Measurements from ENCODE around the gene DMWD. TPM values are rescaled to one million over a fixed set of nuclear protein-coding genes. Genes with fewer than 3 reads are reported as not detected.

Gene DMWD
- total and polyA plus RNA-seq, 2 of the 13 experiments (the other 11 are each of a cell fraction or from before 2014, with no cell fraction given) = 10.3 to 14.9 TPM

- TF ChIP-seq EP300 (IDR thresholded peaks at IDR 0.05; ENCODE audit: low read depth in 2 of 2, low read length in 2 of 2) = no peak
- TF ChIP-seq EP300 (CRISPR knock-in tag; IDR thresholded peaks at IDR 0.05; ENCODE audit: borderline replicate concordance) = no peak
- 0 out of 2 replicates have a peak, but pooled peaks have one; percentile 90 for TF ChIP-seq ZNF713 (CRISPR knock-in tag; IDR thresholded peaks at IDR 0.05)
Observed at GRCh38 chr19:45767881-45768654, 24.6 kb downstream of the DMWD start (continued).

GRCh38 chr19:45767410-45767880, 25.2 kb downstream of the DMWD start:
- H3K9ac ChIP-seq (ENCODE audit: insufficient read depth, low read depth, low read length) = peak overlapping the region; percentile 91
- peaks cover 16% of the 10 kb centered on the region for H3K4me1 ChIP-seq (ENCODE audit: insufficient read depth, low read length)
- no peaks in the 10 kb centered on the region for H3K9me3 ChIP-seq (ENCODE audit: low read length)
- in situ Hi-C loops (cut with HindIII; ENCODE audit: extremely low pct_ligation_motif_present, low pct_unique_long_range_greater_than_20kb) (no loop called here), intact Hi-C loops (cut with micrococcal nuclease; ENCODE audit: unreplicated experiment) (loop anchor here (5.0 kb wide), 1 partner anchor 35 kb away; the partner anchor contains the start of genes FBXO46 and MEIOSIN)
- H3K4me2 ChIP-seq (ENCODE audit: low read depth, low read length) = peak overlapping the region; percentile 93
- ATAC-seq (peak; percentile 20), FAIRE-seq (peak; percentile 66), DNase-seq (ENCODE audit: low spot score) (peak; percentile 78)
- H3K27ac ChIP-seq (ENCODE audit: extremely low read length, insufficient read depth, low read length) = peak overlapping the region; percentile 91
- 0% methylated on average over 13 of the region's 31 CpGs for WGBS (ENCODE audit: low lambda C conversion rate)
- H3K4me3 ChIP-seq (replicated peaks in 1 of 3; ENCODE audit: insufficient read depth in 1 of 3, low read depth in 2 of 3, low read length in 3 of 3) = peak overlapping the region; percentile 75 to 87 (median 76)
- no peaks in the 10 kb centered on the region for H3K36me3 ChIP-seq (replicated peaks in 1 of 2; ENCODE audit: control insufficient read depth in 1 of 2, insufficient read depth in 2 of 2, low read length in 2 of 2)
- peaks cover 3% of the 10 kb centered on the region for H3K79me2 ChIP-seq (ENCODE audit: insufficient read depth, low read length)
- no peaks in the 10 kb centered on the region for H4K20me1 ChIP-seq (ENCODE audit: insufficient read depth, low read length)
- no TSS peak for BruUV-seq (replicated peaks)
- H3K27me3 ChIP-seq (ENCODE audit: control insufficient read depth in 1 of 2, insufficient read depth in 2 of 2, low read length in 2 of 2) = peaks cover 5 to 7% of the 10 kb centered on the region in 2 experiments; a peak in 2 of 5 replicates
- CTCF ChIA-PET (ENCODE audit: low intra/inter-chr PET ratio, low total read pairs) = no interaction called here
- H2AFZ ChIP-seq (ENCODE audit: low read length) = no peak overlapping the region
- POLR2A ChIA-PET = interaction anchor here (0.5 to 4.7 kb wide), 17 partner anchors 8 to 115 kb away, joined by 3 to 94 read pairs (median 5); partner anchors contain the start of genes DMWD, FBXO46, FOXA3 and QPCTL
- no peak for TF ChIP-seq ATRX (CRISPR knock-in tag; IDR thresholded peaks at IDR 0.05; ENCODE audit: borderline replicate concordance)
- TF ChIP-seq FOXP1 (IDR thresholded peaks at IDR 0.05) = no peak
- TF ChIP-seq FOXP1 (CRISPR knock-in tag; IDR thresholded peaks at IDR 0.05) = no peak
- no peak for TF ChIP-seq ZNF562 (CRISPR knock-in tag; IDR thresholded peaks at IDR 0.05; ENCODE audit: borderline replicate concordance)
- no peak for TF ChIP-seq SMYD3 (CRISPR knock-in tag; IDR thresholded peaks at IDR 0.05)
- no peak for TF ChIP-seq MAFG (CRISPR knock-in tag; IDR thresholded peaks at IDR 0.05)
- no peak for TF ChIP-seq ZHX2 (IDR thresholded peaks at IDR 0.05; ENCODE audit: low read depth)
- TF ChIP-seq ZHX2 (CRISPR knock-in tag; IDR thresholded peaks at IDR 0.05; ENCODE audit: borderline replicate concordance) = 0 out of 2 replicates have a peak, but pooled peaks have one; percentile 1
- TF ChIP-seq FOSL2 (CRISPR knock-in tag; IDR thresholded peaks at IDR 0.05) = no peak
- TF ChIP-seq MAFF (IDR thresholded peaks at IDR 0.05; ENCODE audit: low read depth, low read length) = no peak
- TF ChIP-seq ZNF569 (CRISPR knock-in tag; IDR thresholded peaks at IDR 0.05; ENCODE audit: borderline replicate concordance) = no peak
- peak; percentile 80; the same call in 1 of the 2 replicates for TF ChIP-seq ZSCAN31 (CRISPR knock-in tag; IDR thresholded peaks at IDR 0.05; ENCODE audit: low read depth)
- no peak for TF ChIP-seq ZNF761 (CRISPR knock-in tag; conservative IDR thresholded peaks at IDR 0.05)
